Measurements from ENCODE around the gene UIMC1. TPM values are rescaled to one million over a fixed set of nuclear protein-coding genes. Genes with fewer than 3 reads are reported as not detected.

UIMC1 gene
- total and polyA plus RNA-seq, 2 of the 4 experiments (the other 2 are of a cell fraction): 19.5 to 27.6 TPM

DNA sequence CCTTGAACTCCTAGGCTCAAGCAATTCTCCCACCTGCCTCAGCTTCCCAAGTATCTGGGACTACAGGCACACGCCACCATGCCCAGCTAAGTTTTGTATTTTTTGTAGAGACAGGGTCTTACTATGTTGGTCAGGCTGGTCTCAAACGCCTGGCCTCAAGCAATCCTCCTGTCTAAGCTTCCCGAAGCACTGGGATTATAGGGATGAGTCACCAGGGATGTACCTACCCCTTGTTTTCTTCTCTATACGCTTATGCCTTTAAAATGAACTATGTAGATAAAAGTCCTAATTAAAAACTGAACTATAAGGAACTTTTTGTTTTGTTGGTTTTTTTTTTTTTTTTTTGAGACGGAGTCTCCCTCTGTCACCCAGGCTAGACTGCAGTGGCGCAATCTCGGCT, 25.8 kb downstream of the UIMC1 start:
- no CpG with 5 or more reads among the region's 7 CpGs for WGBS, 2 experiments (ENCODE audit: extremely low coverage in 2 of 2, insufficient read length in 1 of 2)
- no peak for ATAC-seq (ENCODE audit: low read depth)
- H3K56ac ChIP-seq (ENCODE audit: extremely low read depth, insufficient read depth, low read length): no peak overlapping the region
- intact Hi-C loops (cut with micrococcal nuclease): no loop called here
- no peaks in the 10 kb centered on the region for H3K9me3 ChIP-seq (ENCODE audit: control insufficient read depth, insufficient read depth, low read length)
- H2BK15ac ChIP-seq (ENCODE audit: low read depth, low read length): no peak overlapping the region
- H3K36me3 ChIP-seq (ENCODE audit: control insufficient read depth, insufficient read depth, low read length): peaks cover 16% of the 10 kb centered on the region
- H3K4ac ChIP-seq (ENCODE audit: low read depth, low read length): no peak overlapping the region
- dilution Hi-C loops (cut with HindIII; ENCODE audit: low sequenced_read_pairs, unreplicated experiment): no loop called here
- POLR2A ChIA-PET (ENCODE audit: unreplicated experiment): interaction anchor here (0.5 kb wide), 1 partner anchor 499 kb away, joined by 3 read pairs; no protein-coding TSS in a partner anchor
- H3K14ac ChIP-seq (replicated peaks; ENCODE audit: low read depth, low read length): no peak overlapping the region
- H4K20me1 ChIP-seq (ENCODE audit: insufficient read depth, low read length): peaks cover 10% of the 10 kb centered on the region
- no peak overlapping the region for H2AK5ac ChIP-seq (ENCODE audit: low read depth, low read length)
- H3K9me1 ChIP-seq (ENCODE audit: insufficient read depth, low read length): 0 out of 2 replicates have a peak, but pooled peaks cover 2% of the 10 kb centered on the region
- no peak overlapping the region for H2BK5ac ChIP-seq (ENCODE audit: low read depth, low read length, poor library complexity, severe bottlenecking)
- no peak overlapping the region for H3K23ac ChIP-seq (ENCODE audit: low read depth, low read length)
- H3K4me3 ChIP-seq (ENCODE audit: insufficient read depth, low read depth, low read length): no peak overlapping the region
- no peak overlapping the region for H4K8ac ChIP-seq (ENCODE audit: low read depth in 2 of 2, low read length in 2 of 2)
- no peak overlapping the region for H2BK120ac ChIP-seq (ENCODE audit: low read depth, low read length)
- H3K4me1 ChIP-seq (ENCODE audit: control insufficient read depth, insufficient read depth, low read length): no peaks in the 10 kb centered on the region
- no peaks in the 10 kb centered on the region for H3K27me3 ChIP-seq (ENCODE audit: control insufficient read depth, insufficient read depth, low read length)
- no peak overlapping the region for H4K91ac ChIP-seq (ENCODE audit: insufficient read depth, low read depth, low read length)
- peaks cover 9 to 42% of the 10 kb centered on the region in 2 experiments for H3K79me1 ChIP-seq (ENCODE audit: low read depth in 1 of 2, low read length in 2 of 2)
- H2BK20ac ChIP-seq (ENCODE audit: low read depth, low read length): no peak overlapping the region
- no peak overlapping the region for H3K27ac ChIP-seq (ENCODE audit: insufficient read depth, low read length)
- no peak overlapping the region for H3K18ac ChIP-seq (ENCODE audit: low read depth, low read length)
- TF ChIP-seq RAD21 (IDR thresholded peaks at IDR 0.05; ENCODE audit: low read length): no peak
- no peak for DNase-seq
- BruUV-seq (replicated peaks): no TSS peak
- H3K4me2 ChIP-seq (ENCODE audit: low read depth, low read length): no peak overlapping the region
- H4K5ac ChIP-seq (ENCODE audit: low read depth, low read length): no peak overlapping the region
- in situ Hi-C loops (cut with MboI; ENCODE audit: low sequenced_read_pairs): no loop called here
- H3K9ac ChIP-seq (ENCODE audit: low read depth, low read length): no peak overlapping the region
- H2AK9ac ChIP-seq (replicated peaks; ENCODE audit: low read depth, low read length, poor library complexity): no peak overlapping the region
- H2AFZ ChIP-seq (replicated peaks; ENCODE audit: low read length, poor library complexity): no peak overlapping the region
- CTCF ChIA-PET: no interaction called here

Data from IMR-90 (cell line).